HepG2 (cell line): ENCODE measurements around the gene PTMA. TPM values are rescaled to one million over a fixed set of nuclear protein-coding genes. Genes with fewer than 3 reads are reported as not detected.

ENCODE experiments used
- ARNTL ChIP-seq: sonication (generic); formaldehyde crosslinking; IDR thresholded peaks from 2 replicates; pipeline ENCODE4 v1.4.0; 2020; ENCODE audit warnings: mild to moderate bottlenecking, missing genetic modification reagents
- BORCS8-MEF2B ChIP-seq: sonication (generic); formaldehyde crosslinking; IDR thresholded peaks from 2 replicates; pipeline ENCODE4 v1.8.0; 2022; ENCODE audit warnings: mild to moderate bottlenecking, missing genetic modification reagents
- CBFB ChIP-seq: sonication (generic); formaldehyde crosslinking; IDR thresholded peaks from 2 replicates; pipeline ENCODE4 v1.4.0; 2020; ENCODE audit warnings: missing genetic modification reagents
- CBX2 ChIP-seq, 2 experiments: fragments of 200-600 bp in 1 of 2; sonication (generic); formaldehyde crosslinking in 1 of 2; IDR thresholded peaks; 2 replicates each; pipeline versions ENCODE4 v1.7.0 to v1.8.1; 2018 to 2022; ENCODE audit warnings: low read depth in 2 of 2, low read length in 1 of 2, mild to moderate bottlenecking in 1 of 2, missing genetic modification reagents in 1 of 2
- FOXA3 ChIP-seq: IDR thresholded peaks from 2 replicates; pipeline ENCODE4 v1.6.1; 2016; ENCODE audit warnings: missing genetic modification reagents, missing compliant biosample characterization
- FOXJ3 ChIP-seq: sonication (generic); formaldehyde crosslinking; IDR thresholded peaks from 2 replicates; pipeline ENCODE4 v1.4.0; 2020; ENCODE audit warnings: missing genetic modification reagents, mild to moderate bottlenecking, borderline replicate concordance
- MXI1 ChIP-seq: IDR thresholded peaks from 3 replicates; pipeline ENCODE4 v1.6.1; 2012; ENCODE audit warnings: low read depth, low read length, inconsistent platforms, borderline replicate concordance
- NFATC3 ChIP-seq: sonication (generic); formaldehyde crosslinking; IDR thresholded peaks from 2 replicates; pipeline ENCODE4 v1.5.1; 2020; ENCODE audit warnings: mild to moderate bottlenecking, missing genetic modification reagents
- PPARG ChIP-seq: conservative IDR thresholded peaks from 2 replicates; pipeline ENCODE4 v1.6.1; 2016; ENCODE audit warnings: missing biosample characterization, missing genetic modification reagents
- SAFB2 ChIP-seq: sonication (generic); formaldehyde crosslinking; IDR thresholded peaks from 2 replicates; pipeline ENCODE4 v1.5.1; 2020; ENCODE audit warnings: missing genetic modification reagents, low read depth, mild to moderate bottlenecking, borderline replicate concordance
- SALL1 ChIP-seq: sonication (generic); formaldehyde crosslinking; IDR thresholded peaks from 2 replicates; pipeline ENCODE4 v1.8.0; 2022; ENCODE audit warnings: mild to moderate bottlenecking, missing genetic modification reagents
- SALL2 ChIP-seq: sonication (generic); formaldehyde crosslinking; IDR thresholded peaks from 2 replicates; pipeline ENCODE4 v1.8.1; 2023; ENCODE audit warnings: mild to moderate bottlenecking, missing genetic modification reagents, inconsistent platforms
- SP5 ChIP-seq: IDR thresholded peaks from 2 replicates; pipeline ENCODE4 v1.6.1; 2016; ENCODE audit warnings: low read depth, borderline replicate concordance
- ZNF10 ChIP-seq: sonication (generic); formaldehyde crosslinking; IDR thresholded peaks from 2 replicates; pipeline ENCODE4 v1.4.0; 2020; ENCODE audit warnings: mild to moderate bottlenecking, low read depth, missing genetic modification reagents, borderline replicate concordance
- ZNF451 ChIP-seq: sonication (generic); formaldehyde crosslinking; IDR thresholded peaks from 2 replicates; pipeline ENCODE4 v1.5.0; 2020; ENCODE audit warnings: mild to moderate bottlenecking, missing genetic modification reagents
- ZNF776 ChIP-seq: sonication (generic); formaldehyde crosslinking; IDR thresholded peaks from 2 replicates; pipeline ENCODE4 v1.4.0; 2020; ENCODE audit warnings: mild to moderate bottlenecking, missing genetic modification reagents
- polyA plus RNA-seq, 8 experiments: library from polyadenylated mRNA; depleted of rRNA in 3 of 8; stranded (reverse) in 7 of 8; unstranded in 1 of 8; fragments of >200 nt; fragmentation: Illumina TruSeq in 4 of 8; extraction: Trizol in 4 of 8; gene quantifications; 2 replicates each; pipeline versions ENCODE4 v1.2.1 to v1.2.3, GENCODE V29; 2011 to 2016; ENCODE audit warnings: low read depth in 4 of 8, missing spikeins in 1 of 8, mixed read lengths in 1 of 8; ENCODE audit not compliant: insufficient read depth in 1 of 8
- total RNA-seq, 5 experiments: library from RNA; depleted of rRNA; stranded (reverse); fragments of >200 nt; fragmentation: Illumina TruSeq; extraction: Trizol; gene quantifications; 2 replicates each; pipeline ENCODE4 v1.2.3, GENCODE V29; 2016; ENCODE audit warnings: low read depth in 1 of 5
- TF ChIP-seq, protein P1 (sequence below): sonication (generic); formaldehyde crosslinking; IDR thresholded peaks from 2 replicates; pipeline ENCODE4 v1.9.0; 2021; ENCODE audit warnings: missing genetic modification reagents, mild to moderate bottlenecking, borderline replicate concordance
- TF ChIP-seq, protein P2 (sequence below): sonication (generic); formaldehyde crosslinking; IDR thresholded peaks from 2 replicates; pipeline ENCODE4 v1.8.0; 2022; ENCODE audit warnings: mild to moderate bottlenecking, missing genetic modification reagents; ENCODE audit not compliant: insufficient replicate concordance
- TF ChIP-seq, protein P3 (sequence below): sonication (generic); formaldehyde crosslinking; IDR thresholded peaks from 2 replicates; pipeline ENCODE4 v1.5.1; 2020; ENCODE audit warnings: mild to moderate bottlenecking, missing genetic modification reagents, borderline replicate concordance
- TF ChIP-seq, protein P4 (sequence below): sonication (generic); formaldehyde crosslinking; IDR thresholded peaks from 2 replicates; pipeline ENCODE4 v1.4.0; 2020; ENCODE audit warnings: missing genetic modification reagents, low read depth, mild to moderate bottlenecking, borderline replicate concordance
- TF ChIP-seq, protein P5 (sequence below): sonication (generic); formaldehyde crosslinking; IDR thresholded peaks from 2 replicates; pipeline ENCODE4 v1.5.0; 2020; ENCODE audit warnings: missing genetic modification reagents

PTMA gene
- total and polyA plus RNA-seq, 2 of the 13 experiments (the other 11 are each of a cell fraction or from before 2014, with no cell fraction given): 190 to 1,086 TPM

DNA sequence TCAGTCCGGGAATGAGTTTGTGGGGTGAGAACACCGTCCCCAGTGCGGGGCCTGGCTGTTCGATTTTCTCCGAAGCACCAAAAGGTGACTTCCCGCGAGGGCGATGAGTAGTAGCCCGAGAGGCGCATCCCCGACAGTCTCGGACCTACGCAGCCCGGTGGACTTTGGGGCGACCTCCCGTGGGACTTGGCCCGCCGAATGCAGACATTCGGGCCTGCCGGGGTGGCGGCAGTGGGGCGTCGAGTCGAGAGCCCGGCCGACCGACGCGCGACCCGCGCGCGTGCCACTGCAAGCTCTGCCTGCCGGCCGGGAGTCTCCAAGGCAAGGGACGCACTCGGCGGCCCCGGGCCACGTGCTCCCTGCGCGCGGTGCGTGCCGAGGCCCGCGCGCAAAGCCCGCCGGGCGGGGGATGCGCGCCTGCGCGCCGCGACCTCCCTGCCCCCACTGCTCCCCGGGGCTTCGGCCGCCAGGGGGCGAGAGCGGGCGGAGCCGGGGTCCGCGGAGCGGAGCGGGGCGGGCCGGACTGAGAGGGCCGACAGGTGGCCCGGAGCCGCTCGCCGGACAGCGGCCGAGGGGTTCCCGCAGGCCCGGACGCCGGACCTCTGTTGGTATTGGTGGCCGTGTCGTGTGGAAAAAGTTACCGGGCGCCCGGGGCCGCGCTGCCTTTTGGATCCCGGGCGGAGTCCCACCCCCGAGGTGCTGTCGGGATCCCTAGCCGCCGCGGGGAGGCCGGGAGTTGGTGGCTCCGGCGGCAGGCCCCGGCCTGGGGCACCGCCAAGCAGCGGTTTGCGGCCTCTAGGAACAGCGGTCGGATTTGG, 1.9 kb downstream of the PTMA start (continued):
- TF ChIP-seq, protein P1, sequence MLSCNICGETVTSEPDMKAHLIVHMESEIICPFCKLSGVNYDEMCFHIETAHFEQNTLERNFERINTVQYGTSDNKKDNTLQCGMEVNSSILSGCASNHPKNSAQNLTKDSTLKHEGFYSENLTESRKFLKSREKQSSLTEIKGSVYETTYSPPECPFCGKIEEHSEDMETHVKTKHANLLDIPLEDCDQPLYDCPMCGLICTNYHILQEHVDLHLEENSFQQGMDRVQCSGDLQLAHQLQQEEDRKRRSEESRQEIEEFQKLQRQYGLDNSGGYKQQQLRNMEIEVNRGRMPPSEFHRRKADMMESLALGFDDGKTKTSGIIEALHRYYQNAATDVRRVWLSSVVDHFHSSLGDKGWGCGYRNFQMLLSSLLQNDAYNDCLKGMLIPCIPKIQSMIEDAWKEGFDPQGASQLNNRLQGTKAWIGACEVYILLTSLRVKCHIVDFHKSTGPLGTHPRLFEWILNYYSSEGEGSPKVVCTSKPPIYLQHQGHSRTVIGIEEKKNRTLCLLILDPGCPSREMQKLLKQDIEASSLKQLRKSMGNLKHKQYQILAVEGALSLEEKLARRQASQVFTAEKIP (CRISPR knock-in tag): no peak
- TF ChIP-seq CBFB (CRISPR knock-in tag) (peak; percentile 87), SALL1 (CRISPR knock-in tag) (peak; percentile 99), ZNF451 (peak; percentile 100), SALL2 (CRISPR knock-in tag) (peak; percentile 100), ARNTL (peak; percentile 91), FOXA3 (peak; percentile 68), CBX2 (IDR thresholded peaks at IDR 0.05; ENCODE audit: low read depth, low read length) (no peak), CBX2 (CRISPR knock-in tag; IDR thresholded peaks at IDR 0.05; ENCODE audit: low read depth) (peak; percentile 84), PPARG (CRISPR knock-in tag) (peak; percentile 82), SP5 (0 out of 2 replicates have a peak, but pooled peaks have one; percentile 23), ZNF776 (CRISPR knock-in tag) (peak; percentile 100), ZNF10 (peak; percentile 91; the same call in 1 of the 2 replicates), BORCS8-MEF2B (CRISPR knock-in tag) (peak; percentile 100), MXI1 (peak; percentile 96; the same call in 2 of the 3 replicates), SAFB2 (CRISPR knock-in tag) (peak; percentile 100), NFATC3 (peak; percentile 72; the same call in 1 of the 2 replicates), FOXJ3 (CRISPR knock-in tag) (no peak)
- TF ChIP-seq, protein P2, sequence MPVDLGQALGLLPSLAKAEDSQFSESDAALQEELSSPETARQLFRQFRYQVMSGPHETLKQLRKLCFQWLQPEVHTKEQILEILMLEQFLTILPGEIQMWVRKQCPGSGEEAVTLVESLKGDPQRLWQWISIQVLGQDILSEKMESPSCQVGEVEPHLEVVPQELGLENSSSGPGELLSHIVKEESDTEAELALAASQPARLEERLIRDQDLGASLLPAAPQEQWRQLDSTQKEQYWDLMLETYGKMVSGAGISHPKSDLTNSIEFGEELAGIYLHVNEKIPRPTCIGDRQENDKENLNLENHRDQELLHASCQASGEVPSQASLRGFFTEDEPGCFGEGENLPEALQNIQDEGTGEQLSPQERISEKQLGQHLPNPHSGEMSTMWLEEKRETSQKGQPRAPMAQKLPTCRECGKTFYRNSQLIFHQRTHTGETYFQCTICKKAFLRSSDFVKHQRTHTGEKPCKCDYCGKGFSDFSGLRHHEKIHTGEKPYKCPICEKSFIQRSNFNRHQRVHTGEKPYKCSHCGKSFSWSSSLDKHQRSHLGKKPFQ: peak; percentile 97
- TF ChIP-seq, protein P3, sequence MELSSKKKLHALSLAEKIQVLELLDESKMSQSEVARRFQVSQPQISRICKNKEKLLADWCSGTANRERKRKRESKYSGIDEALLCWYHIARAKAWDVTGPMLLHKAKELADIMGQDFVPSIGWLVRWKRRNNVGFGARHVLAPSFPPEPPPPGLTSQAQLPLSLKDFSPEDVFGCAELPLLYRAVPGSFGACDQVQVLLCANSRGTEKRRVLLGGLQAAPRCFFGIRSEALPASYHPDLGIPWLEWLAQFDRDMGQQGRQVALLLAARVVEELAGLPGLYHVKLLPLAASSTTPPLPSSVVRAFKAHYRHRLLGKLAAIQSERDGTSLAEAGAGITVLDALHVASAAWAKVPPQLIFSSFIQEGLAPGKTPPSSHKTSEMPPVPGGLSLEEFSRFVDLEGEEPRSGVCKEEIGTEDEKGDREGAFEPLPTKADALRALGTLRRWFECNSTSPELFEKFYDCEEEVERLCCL (CRISPR knock-in tag): peak; percentile 92; the same call in 1 of the 2 replicates
- TF ChIP-seq, protein P4, sequence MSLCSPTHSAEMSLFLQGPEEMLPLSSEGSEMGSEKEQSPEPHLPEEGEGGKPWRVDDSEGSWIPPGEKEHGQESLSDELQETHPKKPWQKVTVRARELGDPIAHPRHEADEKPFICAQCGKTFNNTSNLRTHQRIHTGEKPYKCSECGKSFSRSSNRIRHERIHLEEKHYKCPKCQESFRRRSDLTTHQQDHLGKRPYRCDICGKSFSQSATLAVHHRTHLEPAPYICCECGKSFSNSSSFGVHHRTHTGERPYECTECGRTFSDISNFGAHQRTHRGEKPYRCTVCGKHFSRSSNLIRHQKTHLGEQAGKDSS (CRISPR knock-in tag): peak; percentile 99
- TF ChIP-seq, protein P5, sequence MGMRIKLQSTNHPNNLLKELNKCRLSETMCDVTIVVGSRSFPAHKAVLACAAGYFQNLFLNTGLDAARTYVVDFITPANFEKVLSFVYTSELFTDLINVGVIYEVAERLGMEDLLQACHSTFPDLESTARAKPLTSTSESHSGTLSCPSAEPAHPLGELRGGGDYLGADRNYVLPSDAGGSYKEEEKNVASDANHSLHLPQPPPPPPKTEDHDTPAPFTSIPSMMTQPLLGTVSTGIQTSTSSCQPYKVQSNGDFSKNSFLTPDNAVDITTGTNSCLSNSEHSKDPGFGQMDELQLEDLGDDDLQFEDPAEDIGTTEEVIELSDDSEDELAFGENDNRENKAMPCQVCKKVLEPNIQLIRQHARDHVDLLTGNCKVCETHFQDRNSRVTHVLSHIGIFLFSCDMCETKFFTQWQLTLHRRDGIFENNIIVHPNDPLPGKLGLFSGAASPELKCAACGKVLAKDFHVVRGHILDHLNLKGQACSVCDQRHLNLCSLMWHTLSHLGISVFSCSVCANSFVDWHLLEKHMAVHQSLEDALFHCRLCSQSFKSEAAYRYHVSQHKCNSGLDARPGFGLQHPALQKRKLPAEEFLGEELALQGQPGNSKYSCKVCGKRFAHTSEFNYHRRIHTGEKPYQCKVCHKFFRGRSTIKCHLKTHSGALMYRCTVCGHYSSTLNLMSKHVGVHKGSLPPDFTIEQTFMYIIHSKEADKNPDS (CRISPR knock-in tag): peak; percentile 92; the same call in 1 of the 2 replicates
